NCI-H2029 (cell line): ENCODE results near the gene GPR173.

ENCODE experiments used
- DNase-seq: peaks from one replicate; lab custom pipeline; 2025; lab: John Stamatoyannopoulos, UW

The GPR173 gene

GRCh38 chrX:53071604-53072417 lies 23.2 kb downstream of the GPR173 start:
- DNase-seq, result peak; percentile 75

- no peak for DNase-seq
Measured at GRCh38 chrX:53072418-53073114, 24.0 kb downstream of the GPR173 start.

- no peak for DNase-seq
Measured at GRCh38 chrX:53073115-53073586, 24.6 kb downstream of the GPR173 start.

DNA sequence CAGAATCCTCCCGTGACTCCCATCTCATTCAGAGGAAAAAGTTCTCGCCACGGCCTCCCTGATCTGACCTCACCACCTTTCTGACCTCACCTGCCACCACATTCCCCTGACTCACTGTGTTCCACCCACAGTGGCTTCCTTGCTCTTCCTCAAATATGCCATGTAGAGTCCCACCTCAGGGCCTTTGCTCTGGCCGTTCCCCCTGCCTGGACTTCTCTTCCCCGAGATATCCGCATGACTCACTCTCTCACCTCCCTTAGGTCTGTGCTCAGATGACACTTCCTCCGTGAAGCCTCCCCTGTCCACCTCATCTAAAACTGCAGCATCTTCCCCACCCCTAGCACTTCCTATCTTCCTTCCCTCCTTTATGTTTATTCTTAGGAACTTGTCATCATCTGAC lies 26.4 kb downstream of the GPR173 start:
- DNase-seq, result no peak

GRCh38 chrX:53076671-53077070 lies 28.1 kb downstream of the GPR173 start:
- no peak for DNase-seq

DNA sequence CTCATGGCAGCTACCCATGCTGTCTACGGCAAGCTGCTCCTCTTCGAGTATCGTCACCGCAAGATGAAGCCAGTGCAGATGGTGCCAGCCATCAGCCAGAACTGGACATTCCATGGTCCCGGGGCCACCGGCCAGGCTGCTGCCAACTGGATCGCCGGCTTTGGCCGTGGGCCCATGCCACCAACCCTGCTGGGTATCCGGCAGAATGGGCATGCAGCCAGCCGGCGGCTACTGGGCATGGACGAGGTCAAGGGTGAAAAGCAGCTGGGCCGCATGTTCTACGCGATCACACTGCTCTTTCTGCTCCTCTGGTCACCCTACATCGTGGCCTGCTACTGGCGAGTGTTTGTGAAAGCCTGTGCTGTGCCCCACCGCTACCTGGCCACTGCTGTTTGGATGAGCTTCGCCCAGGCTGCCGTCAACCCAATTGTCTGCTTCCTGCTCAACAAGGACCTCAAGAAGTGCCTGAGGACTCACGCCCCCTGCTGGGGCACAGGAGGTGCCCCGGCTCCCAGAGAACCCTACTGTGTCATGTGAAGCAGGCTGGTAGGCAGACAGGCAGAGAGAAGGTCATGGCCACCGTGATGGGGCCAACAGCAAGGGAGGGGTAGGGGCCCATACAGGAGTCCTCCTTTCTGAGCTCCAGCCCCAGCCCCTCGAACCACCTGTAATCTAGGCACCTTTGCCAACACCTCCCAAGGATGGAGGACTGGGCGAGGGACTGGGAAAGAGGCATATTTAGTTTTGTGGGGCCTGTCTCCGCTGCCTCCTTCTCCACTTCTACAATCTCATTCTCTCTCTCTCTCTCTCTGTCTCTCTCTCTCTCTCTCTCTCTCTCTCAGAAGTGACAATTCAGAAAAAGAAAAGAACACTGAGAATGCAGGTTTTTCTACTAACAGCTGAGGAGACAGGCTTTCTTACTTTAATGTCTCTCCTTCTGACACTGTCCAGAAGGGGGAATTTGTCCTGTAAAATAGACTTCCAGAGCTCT lies 28.9 kb downstream of the GPR173 start:
- no peak for DNase-seq

GRCh38 chrX:53078943-53079342 lies 30.4 kb downstream of the GPR173 start:
- no peak for DNase-seq

DNA sequence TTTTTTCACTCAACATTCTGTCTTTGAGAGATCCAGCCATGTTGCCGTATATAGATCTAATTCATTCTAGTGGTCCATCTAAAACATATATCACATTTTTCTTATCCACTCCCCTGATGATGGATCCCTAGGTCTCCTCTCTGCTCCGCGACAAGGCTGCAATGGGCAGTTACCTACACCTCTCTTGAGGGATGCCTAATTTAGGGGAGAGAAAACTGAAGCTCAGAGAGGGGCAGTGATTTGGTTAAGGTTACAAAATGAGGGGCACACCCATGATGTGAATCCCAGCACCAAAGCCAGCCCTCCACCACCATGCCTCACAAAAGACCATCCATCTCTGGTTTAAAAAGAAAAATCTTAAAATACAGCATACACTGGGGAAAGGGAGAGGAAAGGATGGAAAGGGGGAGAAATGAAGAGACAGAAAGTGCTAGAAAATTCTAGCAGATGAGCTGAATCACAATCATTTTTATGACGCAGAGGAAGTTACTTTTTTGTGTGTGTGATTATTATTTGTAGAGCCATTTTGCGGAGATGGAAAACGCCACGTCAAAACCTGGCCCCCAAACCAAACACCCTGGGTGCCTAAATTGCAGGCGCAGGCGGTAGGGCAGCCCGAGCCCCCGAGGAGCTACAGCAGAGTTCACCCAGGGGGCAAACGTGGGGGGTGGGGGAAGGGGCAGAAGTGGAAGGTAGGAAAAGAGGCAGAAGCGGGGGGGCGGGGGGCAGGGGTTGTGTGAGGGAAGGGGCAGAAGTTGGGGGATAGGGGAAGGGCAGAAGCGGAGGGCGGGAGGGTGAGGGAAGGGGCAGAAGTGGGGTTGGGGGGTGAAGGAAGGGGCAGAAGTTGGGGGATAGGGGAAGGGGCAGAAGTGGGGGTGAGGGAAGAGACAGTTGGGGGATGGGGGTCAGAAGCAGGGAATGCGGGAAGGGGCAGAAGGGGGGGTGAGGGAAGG lies 32.3 kb downstream of the GPR173 start:
- DNase-seq, result no peak

DNA sequence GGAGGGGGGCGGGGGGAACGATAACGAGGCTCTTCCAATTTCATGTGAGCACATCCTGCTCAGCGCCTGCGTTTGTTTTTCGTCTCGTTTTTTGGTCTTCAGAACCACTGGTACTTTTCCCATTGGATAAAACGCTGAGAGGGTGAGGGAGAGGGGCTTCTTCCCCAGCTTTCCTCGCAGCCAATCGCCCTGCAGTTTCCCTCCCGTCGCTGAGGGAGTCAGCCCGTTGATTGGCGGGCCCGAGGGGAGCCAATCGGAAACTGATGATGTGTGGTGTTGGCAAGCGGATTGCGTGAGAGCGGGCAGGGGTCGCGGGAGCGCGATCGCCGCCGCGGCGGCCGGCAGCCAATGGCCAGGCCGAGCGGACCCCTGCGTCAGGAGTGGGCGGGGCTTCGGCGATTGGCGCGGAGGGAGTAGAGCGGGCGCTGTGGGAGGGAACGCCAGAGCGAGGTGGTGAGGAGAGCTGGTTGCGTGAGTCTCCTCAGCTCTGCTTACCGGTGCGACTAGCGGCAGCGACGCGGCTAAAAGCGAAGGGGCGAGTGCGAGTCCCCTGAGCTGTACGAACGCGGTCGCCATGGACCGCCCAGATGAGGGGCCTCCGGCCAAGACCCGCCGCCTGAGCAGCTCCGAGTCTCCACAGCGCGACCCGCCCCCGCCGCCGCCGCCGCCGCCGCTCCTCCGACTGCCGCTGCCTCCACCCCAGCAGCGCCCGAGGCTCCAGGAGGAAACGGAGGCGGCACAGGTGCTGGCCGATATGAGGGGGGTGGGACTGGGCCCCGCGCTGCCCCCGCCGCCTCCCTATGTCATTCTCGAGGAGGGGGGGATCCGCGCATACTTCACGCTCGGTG lies 33.6 kb downstream of the GPR173 start, which contains the start of gene TSPYL2:
TSPYL2 (plus strand) TSS at position 443 of the 848 bp plus-strand sequence; CDS start at position 575, 132 bp downstream.
- DNase-seq, result peak; percentile 92

DNA sequence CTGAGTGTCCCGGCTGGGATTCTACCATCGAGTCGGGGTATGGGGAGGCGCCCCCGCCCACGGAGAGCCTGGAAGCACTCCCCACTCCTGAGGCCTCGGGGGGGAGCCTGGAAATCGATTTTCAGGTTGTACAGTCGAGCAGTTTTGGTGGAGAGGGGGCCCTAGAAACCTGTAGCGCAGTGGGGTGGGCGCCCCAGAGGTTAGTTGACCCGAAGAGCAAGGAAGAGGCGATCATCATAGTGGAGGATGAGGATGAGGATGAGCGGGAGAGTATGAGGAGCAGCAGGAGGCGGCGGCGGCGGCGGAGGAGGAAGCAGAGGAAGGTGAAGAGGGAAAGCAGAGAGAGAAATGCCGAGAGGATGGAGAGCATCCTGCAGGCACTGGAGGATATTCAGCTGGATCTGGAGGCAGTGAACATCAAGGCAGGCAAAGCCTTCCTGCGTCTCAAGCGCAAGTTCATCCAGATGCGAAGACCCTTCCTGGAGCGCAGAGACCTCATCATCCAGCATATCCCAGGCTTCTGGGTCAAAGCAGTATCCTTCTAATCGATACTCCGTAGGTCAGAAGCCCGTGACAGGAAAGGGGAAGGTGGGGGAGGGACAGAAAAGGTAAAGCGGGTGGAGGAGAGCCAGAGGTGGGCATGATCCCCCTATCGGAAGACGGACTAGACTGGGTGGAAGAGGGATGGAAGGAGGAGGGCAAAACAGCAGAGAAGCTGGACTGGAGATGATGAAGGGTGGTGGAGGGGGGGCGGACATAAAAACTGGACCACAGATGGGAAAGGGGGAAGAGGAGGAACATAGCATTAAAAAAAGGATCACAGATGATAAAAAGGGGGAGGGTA lies 34.4 kb downstream of the GPR173 start:
- no peak for DNase-seq

- no peak for DNase-seq
Measured at GRCh38 chrX:53084043-53084570, 35.5 kb downstream of the GPR173 start.

- DNase-seq, result no peak
Measured at GRCh38 chrX:53084863-53085262, 36.3 kb downstream of the GPR173 start.

GRCh38 chrX:53085661-53086229 lies 37.2 kb downstream of the GPR173 start:
- no peak for DNase-seq

DNA sequence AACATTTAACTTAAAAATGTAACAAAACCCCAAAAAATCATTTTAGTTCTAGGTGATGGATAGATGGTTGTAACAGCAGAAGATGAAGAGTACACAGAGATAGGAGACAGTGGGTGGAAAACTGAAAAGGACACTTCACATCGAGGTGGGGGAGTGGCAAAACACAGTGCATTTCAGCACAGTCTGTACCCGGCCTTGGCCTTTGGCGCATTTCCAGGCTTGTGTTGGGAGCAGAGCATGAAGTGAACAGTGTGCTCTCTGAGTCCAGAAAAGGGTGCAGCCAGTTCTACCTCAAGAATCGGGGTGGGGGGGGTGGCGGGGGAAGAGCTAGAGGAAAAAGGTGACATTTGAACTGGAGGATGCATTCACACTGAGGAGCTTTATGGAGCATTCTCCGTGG lies 37.9 kb downstream of the GPR173 start:
- DNase-seq, result no peak

DNA sequence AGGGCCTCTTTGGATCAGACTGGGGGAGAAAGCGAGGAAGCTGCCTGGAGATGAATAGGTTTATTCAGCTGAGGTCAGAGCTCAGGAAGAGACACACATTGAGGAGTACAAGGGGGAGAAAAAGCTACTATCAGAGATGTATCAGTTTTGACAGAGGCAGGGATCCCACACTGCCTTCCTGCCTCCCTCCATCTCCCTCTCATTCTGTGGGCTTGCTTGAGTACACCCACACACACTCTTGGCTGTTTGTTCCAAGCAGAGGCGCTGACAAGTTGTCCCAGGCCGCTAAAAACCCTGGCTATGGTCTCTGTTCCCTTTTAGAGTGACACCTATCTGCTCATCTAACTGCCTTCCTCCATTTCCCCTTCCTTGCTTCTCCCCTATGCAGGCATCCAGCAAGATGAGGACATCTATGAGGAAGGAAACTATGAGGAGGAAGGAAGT lies 38.8 kb downstream of the GPR173 start:
- no peak for DNase-seq

DNA sequence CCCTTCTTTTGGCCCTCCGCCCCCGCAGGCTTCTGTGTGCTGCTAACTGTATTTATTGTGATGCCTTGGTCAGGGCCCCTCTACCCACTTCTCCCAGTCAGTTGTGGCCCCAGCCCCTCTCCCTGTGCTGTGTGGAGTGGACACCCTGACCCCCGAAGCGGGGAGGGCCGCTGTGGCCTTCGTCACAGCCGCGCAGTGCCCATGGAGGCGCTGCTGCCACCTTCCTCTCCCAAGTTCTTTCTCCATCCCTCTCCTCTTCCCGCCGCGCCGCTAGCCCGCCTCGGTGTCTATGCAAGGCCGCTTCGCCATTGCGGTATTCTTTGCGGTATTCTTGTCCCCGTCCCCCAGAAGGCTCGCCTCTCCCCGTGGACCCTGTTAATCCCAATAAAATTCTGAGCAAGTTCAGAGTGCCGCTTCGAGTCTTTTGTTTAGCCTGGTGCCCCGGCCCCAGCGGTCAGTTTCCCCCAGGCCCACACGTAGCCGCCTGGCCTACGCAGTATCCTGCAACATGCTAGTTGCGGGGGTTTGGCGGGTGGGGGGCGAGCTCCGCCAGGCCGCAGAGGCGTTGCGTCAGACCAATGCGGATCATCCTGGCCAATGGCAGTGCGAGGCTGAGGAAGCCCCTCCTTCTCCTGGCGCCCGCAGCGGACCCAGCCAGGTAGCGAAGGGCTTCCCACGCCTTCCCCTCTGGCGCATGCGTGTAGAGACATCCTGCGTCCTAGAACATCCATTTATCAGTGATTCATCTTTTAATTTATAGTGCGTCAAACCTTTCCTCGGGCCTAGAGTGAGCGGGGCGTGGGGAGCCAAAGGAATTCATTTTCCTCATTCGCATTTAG lies 39.8 kb downstream of the GPR173 start:
- peak; percentile 66 for DNase-seq

DNA sequence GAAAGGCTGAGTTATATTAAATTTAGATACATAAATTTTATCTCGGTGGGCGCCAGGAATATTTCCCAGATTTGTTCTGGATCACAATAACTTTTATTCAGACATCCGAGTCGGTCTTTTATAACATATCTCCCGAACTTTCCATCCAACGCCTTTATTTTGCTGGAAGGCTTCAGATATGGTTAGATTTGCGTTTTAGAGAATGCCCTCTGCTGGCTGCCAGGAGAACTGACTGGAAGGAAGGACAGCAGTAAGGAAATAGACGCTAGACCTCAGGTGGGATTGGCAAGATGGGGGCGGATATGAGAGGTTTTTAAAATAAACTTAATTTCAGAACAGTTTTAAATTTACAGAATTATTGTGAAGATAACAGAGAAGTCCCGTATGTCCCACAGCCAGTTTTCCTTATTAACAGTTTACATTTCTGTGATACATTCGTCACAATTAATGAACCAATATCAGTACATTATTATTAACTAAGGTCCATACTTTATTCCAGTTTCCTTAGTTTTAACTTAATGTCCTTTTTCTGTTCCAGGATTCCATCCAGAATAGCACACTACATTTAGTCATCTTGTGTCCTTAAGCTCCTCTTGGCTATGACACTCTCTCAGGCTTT lies 40.7 kb downstream of the GPR173 start:
- DNase-seq, result peak; percentile 14
